GM21526 (cell line): ENCODE data around the gene CILP2.

Source experiments
- ATAC-seq: cut with Tn5 transposase; IDR thresholded peaks from one replicate; pipeline ENCODE4 v1.9.1; 2021; ENCODE audit warnings: moderate library complexity; ENCODE audit not compliant: unreplicated experiment, low FRiP score

The CILP2 gene

DNA sequence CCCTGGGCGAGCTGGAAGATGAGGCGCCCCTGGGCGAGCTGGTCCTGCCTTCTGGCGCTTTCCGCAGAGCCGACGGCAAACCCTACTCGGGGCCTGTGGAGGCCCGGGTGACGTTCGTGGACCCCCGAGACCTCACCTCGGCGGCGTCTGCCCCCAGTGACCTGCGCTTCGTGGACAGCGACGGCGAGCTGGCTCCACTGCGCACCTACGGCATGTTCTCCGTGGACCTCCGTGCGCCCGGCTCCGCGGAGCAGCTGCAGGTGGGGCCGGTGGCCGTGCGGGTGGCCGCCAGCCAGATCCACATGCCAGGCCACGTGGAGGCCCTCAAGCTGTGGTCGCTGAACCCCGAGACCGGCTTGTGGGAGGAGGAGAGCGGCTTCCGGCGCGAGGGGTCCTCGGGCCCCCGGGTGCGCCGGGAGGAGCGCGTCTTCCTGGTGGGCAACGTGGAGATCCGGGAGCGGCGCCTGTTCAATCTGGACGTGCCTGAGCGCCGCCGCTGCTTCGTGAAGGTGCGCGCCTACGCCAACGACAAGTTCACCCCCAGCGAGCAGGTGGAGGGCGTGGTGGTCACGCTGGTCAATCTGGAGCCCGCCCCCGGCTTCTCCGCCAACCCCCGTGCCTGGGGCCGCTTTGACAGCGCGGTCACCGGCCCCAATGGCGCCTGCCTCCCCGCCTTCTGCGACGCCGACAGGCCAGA is 6.3 kb downstream of the CILP2 start:
- no peak for ATAC-seq

DNA sequence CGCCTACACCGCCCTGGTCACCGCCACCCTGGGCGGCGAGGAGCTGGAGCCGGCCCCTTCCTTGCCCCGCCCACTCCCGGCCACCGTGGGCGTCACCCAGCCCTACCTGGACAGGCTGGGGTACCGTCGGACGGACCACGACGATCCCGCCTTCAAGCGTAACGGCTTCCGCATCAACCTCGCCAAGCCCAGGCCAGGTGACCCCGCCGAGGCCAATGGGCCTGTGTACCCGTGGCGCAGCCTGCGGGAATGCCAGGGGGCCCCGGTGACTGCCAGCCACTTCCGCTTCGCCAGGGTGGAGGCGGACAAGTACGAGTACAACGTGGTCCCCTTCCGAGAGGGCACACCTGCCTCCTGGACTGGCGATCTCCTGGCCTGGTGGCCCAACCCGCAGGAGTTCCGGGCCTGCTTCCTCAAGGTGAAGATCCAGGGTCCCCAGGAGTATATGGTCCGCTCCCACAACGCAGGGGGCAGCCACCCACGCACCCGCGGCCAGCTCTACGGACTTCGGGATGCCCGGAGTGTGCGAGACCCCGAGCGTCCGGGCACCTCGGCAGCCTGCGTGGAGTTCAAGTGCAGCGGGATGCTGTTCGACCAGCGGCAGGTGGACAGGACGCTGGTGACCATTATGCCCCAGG is 7.0 kb downstream of the CILP2 start:
- ATAC-seq, result no peak

DNA sequence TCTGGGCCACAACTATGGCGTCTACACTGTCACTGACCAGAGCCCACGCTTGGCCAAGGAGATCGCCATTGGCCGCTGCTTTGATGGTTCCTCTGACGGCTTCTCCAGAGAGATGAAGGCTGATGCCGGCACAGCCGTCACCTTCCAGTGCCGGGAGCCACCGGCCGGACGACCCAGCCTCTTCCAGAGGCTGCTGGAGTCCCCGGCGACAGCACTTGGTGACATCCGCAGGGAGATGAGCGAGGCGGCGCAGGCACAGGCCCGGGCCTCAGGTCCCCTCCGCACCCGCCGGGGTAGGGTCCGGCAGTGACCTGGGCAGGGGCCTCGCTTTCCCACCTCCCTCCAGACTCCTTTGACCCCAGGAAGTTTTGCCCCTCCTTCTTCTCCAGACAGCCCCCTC is 7.6 kb downstream of the CILP2 start:
- no peak for ATAC-seq

DNA sequence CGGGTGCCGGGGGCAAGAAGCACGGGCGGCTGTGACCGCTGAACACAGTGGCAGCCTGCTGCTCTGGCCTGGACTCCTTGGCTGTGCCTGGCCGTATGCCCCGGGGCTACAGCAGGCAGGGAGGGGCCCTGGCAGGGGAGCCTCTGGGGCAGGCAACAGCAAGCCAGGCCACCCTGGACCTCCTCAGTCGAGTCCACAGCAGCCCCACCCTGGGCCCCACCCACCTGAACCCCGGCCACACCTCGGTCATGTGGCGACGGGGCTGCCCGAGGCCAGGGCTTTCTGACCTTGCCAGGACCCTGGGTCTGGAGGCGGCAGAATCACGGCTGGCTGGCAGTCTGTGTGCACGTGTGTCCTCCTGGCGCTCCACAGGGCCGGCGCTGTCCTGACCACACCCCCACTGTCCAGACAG is 8.7 kb downstream of the CILP2 start:
- ATAC-seq, result no peak

DNA sequence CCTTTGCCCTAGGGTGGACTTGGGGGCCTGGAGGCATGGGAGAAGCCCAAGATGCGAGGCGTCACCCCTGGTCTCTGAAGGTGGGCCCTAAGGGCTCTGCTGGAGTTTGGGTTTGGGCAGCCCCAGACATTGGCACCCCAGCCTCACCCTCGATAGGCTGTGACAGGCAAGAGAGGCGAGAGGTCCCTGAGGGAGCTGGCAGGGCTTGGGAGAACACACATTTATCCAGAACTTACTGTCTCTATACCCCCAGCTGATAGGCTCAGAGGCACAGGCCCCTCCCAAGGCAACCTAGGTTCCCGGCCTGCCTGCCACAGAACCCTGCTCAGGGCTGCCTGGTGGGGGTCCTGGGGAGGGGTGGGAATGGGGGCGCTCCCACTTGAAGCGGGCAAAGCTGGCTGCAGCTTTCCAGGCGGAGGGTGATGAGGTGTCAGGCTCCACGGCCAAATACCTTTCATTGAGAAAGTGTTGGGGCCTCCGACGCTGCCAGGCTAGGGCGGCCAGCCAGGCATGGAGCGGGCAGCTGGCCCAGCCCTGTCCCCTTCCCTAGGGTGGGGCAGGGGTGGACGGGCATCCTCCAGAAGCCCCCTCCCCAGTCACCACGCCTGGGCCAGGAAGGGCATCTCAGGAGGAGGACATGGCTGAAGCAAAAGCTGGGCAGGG is 9.7 kb downstream of the CILP2 start:
- ATAC-seq, result no peak

DNA sequence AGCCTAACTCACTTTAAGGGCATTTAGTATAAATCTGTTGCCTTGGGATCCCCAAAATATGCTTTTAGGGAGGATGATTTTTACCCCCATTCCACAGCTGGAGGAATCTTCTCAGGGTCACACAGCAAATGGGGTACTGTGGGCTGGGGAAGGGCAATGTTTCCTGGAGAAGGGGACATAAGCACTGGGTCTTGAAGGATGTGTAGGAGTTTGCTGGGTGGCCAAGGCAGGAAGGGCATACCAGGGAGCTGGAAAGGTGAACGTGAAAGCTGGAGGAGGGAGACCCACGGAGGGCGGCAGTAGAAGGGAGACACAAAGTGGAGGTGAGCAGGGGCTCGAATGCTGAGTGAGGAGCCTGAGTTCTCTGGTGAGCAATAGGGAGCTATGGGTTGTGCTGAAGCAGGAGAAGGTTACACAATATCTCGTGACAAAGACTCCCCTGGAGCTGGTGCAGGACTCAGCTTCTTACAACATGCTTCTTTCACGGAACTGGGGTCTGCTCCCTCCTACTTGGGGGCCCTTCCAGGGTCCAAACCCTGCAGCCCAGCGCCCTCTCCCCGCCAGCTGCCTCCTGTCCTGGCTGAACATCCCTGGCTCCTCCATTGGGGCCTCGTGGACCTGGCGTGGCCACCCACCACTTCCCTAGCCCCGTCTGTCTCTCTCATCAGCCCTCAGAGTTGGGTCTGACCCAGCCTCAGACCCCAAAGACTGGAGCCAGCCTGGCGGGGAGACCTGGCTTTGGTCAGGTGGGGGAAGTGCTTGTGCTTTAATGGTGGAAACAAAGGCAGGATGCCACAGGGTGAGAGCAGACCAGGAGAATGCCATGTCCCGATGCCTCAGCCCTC is 11.1 kb downstream of the CILP2 start:
- ATAC-seq, result no peak

DNA sequence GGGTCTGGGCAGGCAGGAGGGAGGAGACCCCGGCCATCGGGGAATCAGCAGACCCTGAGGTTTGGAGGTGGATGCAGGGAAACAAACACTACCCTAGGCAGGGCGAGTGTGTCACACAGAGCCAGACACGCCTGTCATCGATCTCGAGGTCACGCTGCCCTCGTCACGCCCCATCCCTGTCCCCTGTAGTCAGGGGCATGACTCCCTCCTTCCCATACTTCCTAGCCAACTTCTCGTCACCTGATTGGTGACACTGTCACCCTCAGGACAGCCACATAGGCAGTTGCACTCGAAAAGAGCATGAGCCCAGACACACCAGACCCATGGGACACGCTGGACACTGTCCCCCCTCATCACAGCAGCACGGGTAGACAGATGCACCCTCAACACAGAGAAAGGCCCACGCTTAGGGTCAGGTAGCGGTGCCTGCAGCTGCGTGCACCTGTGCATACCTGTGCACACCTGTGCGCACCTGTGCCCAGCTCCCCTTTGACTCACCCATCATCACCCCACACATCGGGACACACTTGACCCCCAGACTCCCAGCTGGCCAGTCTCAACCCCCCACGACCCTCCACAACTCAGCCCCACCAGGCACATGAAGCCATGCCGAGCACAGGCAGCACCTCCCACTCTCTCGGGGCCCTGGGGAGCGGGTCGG is 11.9 kb downstream of the CILP2 start:
- ATAC-seq, result no peak

DNA sequence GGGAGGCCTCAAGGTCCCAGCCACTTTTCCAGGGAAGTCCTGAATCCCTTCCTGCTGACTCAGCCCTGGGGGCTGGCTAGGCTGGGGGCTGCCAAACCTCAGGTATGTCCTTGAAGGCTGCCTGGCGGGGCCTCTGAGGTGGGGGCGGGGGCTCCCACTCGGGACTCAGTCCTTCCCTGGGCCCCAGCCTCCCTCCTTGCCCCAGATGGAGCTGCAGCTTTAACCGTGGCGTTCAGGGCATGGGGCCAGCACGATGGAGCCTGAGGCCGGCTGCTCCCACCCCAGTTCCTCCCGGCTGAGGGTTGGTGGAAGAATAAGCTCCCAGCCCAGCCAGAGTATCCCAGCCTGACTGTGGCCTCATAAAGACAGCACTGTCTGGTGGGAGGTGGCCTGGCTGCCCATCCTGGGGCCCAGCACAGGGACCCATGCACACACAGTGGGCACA is 12.4 kb downstream of the CILP2 start:
- no peak for ATAC-seq

DNA sequence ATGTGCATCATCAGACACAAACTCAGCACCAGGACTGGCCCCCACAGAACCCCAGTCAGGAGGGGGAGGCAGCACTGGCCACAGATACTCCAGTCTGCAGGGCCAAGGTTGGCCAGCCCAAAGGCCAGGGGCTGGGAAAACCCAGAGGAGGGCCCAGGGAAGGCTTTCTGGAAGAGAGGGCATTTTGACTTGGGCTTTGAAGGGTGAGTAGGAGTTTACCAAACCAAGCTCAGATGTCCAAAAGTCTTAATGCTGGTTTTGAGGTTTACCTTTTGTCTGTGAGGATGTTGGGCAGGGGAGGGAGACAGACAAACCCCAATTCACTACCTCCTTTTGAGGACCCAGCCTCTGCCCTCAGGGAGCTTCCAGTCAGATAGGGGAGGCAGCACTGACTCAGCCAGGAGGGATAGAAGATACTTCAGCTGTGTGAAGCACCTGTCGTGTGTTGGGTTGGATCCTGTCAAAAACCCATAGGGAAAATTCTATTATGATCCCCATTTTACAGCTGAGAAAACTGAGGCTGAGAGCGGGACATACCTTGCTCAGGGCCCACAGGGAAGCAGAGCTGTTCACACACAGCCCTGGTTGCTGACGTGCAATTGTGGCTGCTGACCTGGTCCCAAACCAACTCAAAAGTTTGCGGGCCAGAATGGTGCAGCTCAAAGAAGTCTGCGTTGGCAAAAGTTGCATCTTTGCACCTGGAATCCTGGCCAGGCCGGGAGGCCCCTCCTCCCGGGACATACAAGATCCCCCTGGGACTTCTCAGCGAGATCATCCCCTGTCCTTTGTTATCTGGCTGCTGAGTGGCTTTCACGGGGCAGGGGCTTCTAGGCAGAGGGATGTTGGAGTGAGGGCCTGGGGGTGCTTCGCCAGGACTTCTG is 13.1 kb downstream of the CILP2 start:
- no peak for ATAC-seq

DNA sequence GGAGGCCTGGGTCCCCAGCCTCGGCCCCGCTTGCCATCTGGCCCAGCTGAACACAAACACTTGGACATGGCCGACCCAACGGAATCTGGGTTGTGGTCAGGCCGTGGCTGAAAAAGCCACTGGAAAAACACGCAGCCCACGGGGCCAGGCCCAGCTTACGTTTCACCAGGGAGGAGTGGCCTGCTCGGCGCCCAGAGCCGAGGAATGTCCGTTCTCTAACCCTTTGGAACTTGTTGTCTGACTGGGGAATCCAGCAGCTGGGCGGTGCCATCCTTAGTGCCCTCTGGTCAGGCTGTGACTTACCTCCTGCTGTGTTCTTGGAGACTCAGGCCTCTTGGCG is 13.8 kb downstream of the CILP2 start:
- no peak for ATAC-seq

DNA sequence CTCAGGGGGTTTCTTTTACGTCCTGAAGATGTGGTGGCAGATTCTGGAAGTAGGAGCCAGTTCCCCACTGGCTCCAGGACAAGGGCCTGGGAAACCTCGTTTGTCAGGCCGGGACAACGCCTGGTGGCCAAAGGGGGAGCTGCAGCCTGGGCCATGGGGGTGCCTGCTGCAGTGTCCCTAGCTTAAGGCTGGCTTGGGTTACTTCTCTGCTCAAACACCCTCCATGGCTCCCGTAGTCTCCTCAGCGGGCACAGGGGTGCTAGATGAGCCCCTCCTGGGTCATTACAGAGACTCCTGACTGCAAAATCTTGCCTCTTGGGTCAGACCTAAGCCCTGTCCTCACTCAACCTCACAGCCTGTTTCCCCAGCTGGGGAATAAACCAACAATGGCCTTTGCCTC is 14.7 kb downstream of the CILP2 start:
- ATAC-seq, result no peak

DNA sequence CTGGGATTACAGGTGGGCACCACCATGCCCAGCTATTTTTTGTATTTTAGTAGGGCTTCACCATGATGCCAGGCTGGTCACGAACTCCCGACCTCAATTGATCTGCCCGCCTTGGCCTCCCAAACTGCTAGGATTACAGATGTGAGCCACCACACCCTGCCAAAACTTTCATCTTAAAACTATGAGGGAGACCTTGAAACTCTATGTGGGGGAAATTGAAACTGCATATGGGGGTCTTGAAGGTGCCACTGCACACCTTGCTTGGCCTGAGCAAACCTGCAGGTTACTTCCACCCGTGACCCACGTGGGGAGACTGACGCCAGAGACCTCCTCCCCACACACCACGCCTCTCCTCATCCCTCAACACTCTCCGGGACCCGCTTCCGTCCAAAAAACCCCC is 15.6 kb downstream of the CILP2 start:
- no peak for ATAC-seq

DNA sequence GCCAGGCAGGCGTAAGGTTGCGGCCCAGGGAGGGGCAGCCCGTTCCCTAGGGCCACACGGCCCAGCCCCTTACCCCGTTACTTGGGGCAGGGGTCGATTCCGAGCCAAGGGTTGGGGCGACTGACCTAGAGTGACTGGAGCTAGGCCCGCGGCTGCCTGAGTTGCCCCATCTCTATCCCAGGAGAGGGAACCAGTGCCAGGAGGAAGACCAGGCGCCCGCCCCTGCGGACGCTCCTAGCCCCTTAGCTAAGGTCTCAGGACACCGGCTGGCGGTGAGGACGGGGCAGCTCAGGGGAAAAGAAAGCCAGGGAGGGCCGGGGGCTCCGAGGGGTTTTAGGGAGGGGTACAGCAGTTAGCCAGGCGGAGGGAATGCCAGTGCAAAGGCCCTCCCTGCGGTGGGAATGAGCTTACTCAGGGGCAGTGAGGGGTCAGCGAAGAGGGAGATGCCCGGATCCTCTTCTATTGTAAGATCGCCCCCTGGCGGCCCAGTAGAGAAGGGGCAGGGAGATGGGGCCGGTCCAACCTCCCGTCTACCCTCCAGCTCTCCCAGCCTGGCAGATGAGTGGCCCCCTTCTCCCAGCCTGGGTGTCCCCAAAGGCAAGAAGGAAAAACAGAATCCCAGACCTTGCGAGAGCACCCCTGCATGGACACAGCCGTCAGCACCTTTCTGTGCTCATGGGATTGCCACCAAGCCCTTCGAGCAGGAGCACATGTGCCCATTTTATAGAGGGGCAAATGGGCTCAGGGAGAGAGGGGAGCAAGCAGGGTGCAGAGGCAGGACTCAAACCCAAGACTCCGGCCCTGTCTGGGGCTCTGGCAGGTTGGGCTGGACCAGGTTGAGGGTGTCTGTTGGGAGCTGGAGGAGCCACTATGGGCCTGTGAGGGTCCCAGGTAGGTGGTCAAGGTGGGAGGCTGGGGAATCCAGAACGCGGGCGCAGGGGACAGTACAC is 16.3 kb downstream of the CILP2 start:
- no peak for ATAC-seq

DNA sequence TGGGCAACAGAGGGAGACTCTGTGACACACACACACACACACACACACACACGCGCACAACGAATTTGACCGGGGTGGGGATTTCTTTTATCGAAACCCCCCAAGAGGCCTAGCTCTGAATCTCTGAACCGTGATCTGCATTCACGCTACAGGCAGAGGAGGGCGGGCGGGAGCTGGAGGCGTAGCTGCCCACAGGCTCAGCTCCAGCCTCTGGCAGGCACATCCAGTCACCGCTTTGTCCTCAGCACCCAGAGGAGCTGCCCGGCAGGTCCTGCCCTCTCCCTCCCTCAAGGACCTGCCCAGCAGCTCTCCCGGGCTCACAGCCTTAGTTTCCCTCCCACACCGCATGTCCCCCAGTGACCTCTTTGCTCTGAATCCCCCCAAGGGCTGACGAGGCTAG is 20.0 kb downstream of the CILP2 start:
- ATAC-seq, result no peak

DNA sequence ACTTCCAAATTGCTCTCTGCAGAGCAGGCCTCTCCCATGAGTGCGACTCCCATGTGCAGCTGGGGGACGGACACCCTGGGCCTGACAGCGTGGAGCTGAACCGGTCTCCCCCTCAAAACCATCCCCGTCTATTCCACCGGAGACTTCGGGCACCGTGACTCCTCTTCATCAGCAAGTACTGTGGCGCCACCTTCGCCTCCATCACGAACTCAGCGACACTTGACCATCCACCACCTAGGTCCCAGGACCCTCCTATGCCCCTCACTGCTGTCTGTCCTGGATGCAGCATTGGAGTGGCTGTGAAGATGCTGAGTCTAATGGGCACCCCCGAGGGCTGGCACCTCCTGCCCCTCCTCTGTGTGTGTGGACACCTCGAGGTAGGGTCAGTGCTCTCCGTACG is 20.6 kb downstream of the CILP2 start:
- no peak for ATAC-seq

DNA sequence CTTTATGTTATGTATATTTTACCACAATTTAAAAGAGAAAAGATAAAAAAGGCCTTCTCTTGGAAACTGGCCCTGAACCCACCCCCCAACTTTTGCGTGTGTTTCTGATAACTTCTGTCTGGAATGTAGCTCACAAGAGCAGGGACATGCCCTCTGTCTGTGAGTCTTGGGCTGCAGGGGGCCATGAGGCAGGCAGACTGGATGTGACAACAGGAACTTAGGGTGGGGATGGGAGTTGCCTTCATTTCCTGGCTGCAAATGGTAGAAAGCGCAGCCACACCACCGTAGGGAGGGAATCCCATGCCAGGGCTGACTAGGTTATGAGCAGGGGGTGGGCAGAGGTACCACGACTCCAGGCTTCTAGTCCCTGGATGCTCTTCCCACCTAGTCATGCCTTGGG is 21.9 kb downstream of the CILP2 start:
- ATAC-seq, result no peak

DNA sequence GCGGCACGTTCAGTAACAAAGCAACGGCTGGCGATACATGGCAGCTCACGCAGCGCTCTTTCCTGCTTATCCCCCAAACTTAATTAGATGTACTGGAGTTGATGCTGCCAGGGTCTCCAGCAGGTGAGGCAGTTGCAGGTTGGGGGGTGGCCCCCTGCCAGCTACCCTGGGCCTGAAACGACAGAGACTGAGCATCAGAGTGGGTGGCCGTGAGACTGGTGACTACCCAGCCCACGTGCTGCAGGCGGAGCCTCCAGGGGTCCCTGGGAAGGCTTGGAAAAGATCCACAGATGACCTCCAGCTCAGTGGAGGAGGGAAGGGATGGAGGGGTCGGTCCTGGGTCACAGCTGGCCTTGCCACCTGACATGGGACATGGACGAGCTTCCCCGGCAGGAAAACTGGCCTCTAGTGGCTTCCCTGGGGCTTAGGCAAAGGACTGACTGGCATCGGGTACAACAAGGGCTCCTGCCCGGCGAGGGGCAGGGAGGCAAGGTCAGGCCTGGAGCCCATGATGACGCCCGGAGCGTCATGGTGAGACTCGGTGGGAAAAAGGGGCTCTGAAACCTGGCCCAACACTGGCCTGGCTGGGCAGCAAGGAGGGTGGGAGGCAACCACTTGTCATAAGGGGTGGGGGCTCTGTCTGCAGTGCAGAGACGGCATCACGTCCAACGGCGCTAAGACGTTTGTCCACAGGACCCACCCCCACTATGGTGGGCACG is 24.0 kb downstream of the CILP2 start:
- no peak for ATAC-seq
